ENCODE measurements around the gene NUDT6. TPM values are rescaled to one million over a fixed set of nuclear protein-coding genes. Genes with fewer than 3 reads are reported as not detected.

Gene NUDT6, protein sequence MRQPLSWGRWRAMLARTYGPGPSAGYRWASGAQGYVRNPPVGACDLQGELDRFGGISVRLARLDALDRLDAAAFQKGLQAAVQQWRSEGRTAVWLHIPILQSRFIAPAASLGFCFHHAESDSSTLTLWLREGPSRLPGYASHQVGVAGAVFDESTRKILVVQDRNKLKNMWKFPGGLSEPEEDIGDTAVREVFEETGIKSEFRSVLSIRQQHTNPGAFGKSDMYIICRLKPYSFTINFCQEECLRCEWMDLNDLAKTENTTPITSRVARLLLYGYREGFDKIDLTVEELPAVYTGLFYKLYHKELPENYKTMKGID
- 8.8 and 10.0 TPM in 2 replicates for total RNA-seq

DNA sequence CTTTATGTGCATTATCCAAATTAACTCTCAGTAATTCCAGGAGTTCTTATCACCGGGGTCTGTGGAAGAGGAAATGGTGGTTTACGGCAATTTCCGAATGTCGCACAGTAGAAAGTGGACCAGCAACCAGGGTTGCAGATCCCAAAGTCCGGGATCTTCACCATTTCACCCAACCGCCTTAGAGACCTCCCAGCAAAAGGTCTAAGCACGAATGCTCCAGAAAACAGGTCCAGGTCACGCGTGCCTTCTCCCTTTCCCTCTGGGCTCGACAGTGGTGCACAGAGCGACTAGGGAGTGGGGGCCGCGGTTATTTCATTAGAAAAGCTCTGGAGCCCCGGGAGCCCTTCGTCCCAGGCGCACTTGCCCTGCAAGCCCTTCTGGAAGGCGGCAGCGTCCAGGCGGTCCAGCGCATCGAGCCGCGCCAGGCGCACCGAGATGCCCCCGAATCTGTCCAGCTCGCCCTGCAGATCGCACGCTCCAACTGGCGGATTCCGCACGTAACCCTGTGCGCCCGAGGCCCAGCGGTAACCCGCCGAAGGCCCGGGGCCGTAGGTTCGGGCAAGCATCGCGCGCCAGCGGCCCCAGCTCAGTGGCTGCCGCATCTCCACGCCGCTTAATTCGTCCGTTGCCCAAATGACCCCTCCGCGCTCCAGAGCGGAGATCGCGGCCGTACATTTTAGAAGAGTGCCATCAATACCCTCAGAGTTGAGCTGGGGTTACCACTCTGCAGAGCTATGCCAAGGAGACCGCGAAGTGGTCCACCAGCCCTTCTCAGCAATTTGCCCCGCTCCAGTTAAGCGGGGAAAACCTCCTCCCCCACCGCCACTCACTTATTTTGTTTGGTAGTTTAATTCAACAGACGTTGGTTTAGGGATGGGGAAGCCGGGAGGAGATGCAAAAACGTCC, at the start of gene NUDT6:
TSS of gene NUDT6 (minus strand) at position 627 of the 906 bp plus-strand sequence. CDS start at position 602, 25 bp downstream.
- peak within 1 kb of the TSS; percentile 96 for H3K27ac Mint-ChIP-seq
- no peaks in the 10 kb centered on the region for H3K27me3 Mint-ChIP-seq
- H3K9me3 Mint-ChIP-seq: no peaks in the 10 kb centered on the region
- no peak within 1 kb of the TSS for H3K4me3 Mint-ChIP-seq
- intact Hi-C loops (cut with micrococcal nuclease): loop anchor here (2.0 to 10.0 kb wide), 6 partner anchors 211 to 1017 kb away; partner anchors contain the start of genes BLTP1 and SPRY1
- DNase-seq: peak; percentile 86
- H3K4me1 Mint-ChIP-seq: peaks cover 21% of the 10 kb centered on the region
- no peaks in the 10 kb centered on the region for H3K36me3 Mint-ChIP-seq (ENCODE audit: low read depth)

DNA sequence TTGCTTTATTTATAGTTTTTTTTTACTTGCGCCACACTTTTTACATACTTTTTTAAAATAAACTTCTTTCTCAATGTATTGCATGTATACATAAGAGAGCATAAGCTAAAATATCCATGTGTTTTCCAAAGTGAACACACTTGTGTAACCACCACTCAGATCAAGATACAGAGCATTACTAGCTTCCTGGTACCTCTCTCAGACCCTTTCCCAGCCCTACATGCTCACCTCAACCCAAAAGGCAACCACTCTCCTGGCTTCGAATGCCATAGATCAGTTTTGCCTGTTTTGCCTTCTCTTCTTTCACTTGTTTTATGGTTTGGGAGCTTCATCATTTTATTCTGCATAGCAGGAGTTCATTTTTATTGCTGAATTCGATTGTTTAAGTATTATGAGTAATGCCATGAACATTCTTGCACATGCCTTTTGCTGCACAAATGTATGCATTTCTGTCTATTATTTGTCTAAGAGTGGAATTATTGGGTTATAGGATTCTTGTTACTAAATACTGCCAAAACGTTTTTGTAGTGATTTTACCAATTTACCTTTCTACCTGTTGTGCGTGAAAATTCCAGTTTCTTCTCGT, 45.9 kb upstream of the NUDT6 start:
- peaks cover 10% of the 10 kb centered on the region for H3K36me3 Mint-ChIP-seq (ENCODE audit: low read depth)
- no peak overlapping the region for H3K4me3 Mint-ChIP-seq
- peaks cover 3% of the 10 kb centered on the region for H3K4me1 Mint-ChIP-seq
- H3K27me3 Mint-ChIP-seq: no peaks in the 10 kb centered on the region
- H3K27ac Mint-ChIP-seq: no peak overlapping the region
- intact Hi-C loops (cut with micrococcal nuclease): no loop called here
- DNase-seq: no peak
- peaks cover 2% of the 10 kb centered on the region for H3K9me3 Mint-ChIP-seq

DNA sequence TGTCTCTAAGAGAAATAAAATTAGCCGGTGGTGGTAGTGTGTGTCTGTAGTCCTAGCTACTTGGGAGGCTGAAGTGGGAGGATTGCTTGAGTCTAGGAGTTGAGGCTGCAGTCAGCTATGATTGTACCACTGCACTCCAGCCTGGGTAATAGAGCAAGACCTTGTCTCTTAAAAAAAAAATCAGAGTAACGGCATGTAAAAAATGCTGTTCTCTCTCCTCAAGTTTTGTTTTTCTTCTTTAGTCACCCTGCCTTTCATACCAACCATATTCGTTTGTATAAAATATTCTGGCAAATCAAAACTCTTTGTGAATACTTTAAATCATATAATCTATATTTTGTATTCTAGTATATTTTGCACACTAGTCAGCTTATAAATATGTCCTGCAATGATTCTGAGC, 44.8 kb upstream of the NUDT6 start:
- no peaks in the 10 kb centered on the region for H3K27me3 Mint-ChIP-seq
- no peak overlapping the region for H3K4me3 Mint-ChIP-seq
- peaks cover 7% of the 10 kb centered on the region for H3K9me3 Mint-ChIP-seq
- peaks cover 10% of the 10 kb centered on the region for H3K4me1 Mint-ChIP-seq
- intact Hi-C loops (cut with micrococcal nuclease): no loop called here
- H3K36me3 Mint-ChIP-seq (ENCODE audit: low read depth): peaks cover 16% of the 10 kb centered on the region
- DNase-seq: no peak
- H3K27ac Mint-ChIP-seq: no peak overlapping the region

DNA sequence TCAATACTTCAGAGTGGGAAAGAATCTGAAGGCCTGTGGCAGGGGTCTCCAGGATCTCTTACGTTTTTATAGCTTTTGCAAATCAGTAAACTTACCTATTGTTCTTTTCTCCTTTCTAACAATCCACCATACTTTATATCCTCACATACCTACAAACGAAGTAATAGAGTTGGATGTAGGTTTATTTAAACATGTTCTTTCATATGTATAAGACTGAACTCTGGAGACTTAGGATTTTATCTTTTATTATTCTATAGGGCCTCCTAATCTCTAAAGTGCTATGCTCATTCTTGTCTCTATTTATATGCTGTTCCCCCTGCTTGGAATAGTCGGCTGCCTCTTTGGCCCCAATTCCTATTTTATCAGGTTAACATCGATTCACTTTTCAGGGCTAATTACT, 43.8 kb upstream of the NUDT6 start:
- Mint-ChIP-seq H3K36me3 (ENCODE audit: low read depth) (peaks cover 14% of the 10 kb centered on the region), H3K27ac (no peak overlapping the region), H3K4me1 (peaks cover 10% of the 10 kb centered on the region), H3K9me3 (peaks cover 7% of the 10 kb centered on the region), H3K4me3 (no peak overlapping the region), H3K27me3 (no peaks in the 10 kb centered on the region)
- DNase-seq: no peak
- intact Hi-C loops (cut with micrococcal nuclease): no loop called here

DNA sequence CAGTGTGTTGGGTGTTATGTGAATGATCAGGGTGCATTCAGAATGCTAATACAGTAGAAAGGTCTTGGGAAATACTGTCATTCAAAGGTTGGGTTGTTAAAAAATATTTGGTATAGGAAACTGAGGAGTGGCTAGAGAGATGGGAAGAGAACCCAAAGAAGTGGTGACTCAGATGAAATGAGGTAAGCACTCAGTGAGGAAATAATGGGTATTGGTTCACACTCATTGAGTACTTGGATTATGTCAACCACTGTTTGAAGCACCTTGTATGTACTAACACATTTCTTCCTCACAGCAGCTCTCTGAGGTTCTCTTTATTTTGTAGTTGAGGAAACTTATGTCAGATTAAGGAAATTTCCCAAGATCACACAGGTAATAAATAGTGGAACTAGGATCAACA, 40.8 kb upstream of the NUDT6 start:
- Mint-ChIP-seq H3K27ac (no peak overlapping the region), H3K4me3 (no peak overlapping the region), H3K27me3 (no peaks in the 10 kb centered on the region), H3K36me3 (ENCODE audit: low read depth) (peaks cover 14% of the 10 kb centered on the region), H3K4me1 (peaks cover 12% of the 10 kb centered on the region), H3K9me3 (peaks cover 7% of the 10 kb centered on the region)
- intact Hi-C loops (cut with micrococcal nuclease): no loop called here
- no peak for DNase-seq

DNA sequence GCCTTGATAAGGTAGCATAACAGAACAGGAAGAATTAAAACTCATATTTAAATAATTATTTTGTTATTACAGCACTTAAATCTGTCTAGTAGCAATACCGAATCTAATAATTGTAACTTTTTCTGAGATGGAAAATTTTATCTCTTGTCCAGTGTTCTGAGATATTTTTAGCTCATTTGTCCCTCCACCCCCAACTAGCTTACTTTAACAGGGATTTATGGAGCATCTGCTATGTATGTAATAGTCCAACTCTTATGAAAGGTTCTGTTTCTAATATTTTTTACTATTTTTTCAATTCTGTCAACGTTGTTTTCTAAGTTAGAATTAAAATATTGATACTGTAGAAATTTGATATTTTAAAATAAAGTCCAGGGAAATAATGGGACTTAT, 38.2 kb upstream of the NUDT6 start:
- peaks cover 7% of the 10 kb centered on the region for H3K9me3 Mint-ChIP-seq
- H3K27me3 Mint-ChIP-seq: no peaks in the 10 kb centered on the region
- intact Hi-C loops (cut with micrococcal nuclease): no loop called here
- no peak overlapping the region for H3K27ac Mint-ChIP-seq
- peaks cover 12% of the 10 kb centered on the region for H3K4me1 Mint-ChIP-seq
- DNase-seq: no peak
- H3K4me3 Mint-ChIP-seq: no peak overlapping the region
- peaks cover 16% of the 10 kb centered on the region for H3K36me3 Mint-ChIP-seq (ENCODE audit: low read depth)

DNA sequence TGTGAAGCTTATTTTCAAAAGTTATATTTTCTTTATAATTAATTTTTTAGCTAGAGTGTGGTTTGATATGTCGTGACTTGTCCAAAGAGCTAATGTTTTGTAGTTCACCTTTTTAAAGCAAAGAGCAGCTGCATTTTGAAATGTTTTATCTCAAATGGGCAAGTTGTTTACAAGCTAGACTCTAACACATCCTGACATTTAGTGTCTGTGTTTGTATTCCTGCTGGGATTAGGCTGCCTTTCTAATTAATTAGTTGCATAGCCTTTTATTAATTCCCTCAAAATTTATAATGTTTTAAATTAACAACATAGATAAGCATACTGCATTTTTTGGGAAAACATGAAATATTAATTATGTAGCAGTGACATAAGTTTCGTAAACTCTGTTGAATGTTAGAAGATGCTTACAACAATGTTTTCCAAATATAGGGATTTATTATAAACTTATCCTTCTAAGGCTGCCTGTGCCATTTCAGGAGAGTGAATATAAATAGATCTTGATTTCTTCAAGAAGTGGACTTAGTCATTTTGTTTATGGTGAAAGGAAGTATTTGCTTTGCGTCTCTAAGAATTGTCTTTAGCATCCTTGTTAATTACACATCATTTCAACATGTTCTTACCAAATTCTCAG, 37.7 kb upstream of the NUDT6 start:
- Mint-ChIP-seq H3K27me3 (no peaks in the 10 kb centered on the region), H3K27ac (no peak overlapping the region), H3K36me3 (ENCODE audit: low read depth) (peaks cover 21% of the 10 kb centered on the region), H3K9me3 (peaks cover 7% of the 10 kb centered on the region), H3K4me3 (no peak overlapping the region), H3K4me1 (peaks cover 12% of the 10 kb centered on the region)
- intact Hi-C loops (cut with micrococcal nuclease): loop anchor here (5.0 kb wide), 1 partner anchor 1302 kb away; no protein-coding TSS in a partner anchor
- no peak for DNase-seq

DNA sequence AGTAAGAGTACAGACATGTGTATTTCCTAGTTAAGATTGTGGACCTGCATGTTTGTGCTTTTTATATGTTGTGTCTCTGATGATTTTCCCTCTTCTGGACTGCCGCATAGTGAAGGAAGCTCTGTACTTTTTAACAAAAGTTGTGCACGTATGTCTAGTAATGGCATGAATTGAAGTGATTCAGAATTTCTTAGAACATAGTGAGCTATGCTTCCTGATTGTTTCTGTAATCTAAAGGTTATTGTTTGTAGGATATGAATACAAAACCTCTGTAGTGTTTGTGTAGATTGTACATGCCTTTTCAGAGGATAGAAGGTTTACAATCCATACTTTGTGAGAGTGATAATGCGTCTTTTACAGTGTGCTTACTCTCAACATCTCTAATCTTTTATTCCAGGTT, 37.0 kb upstream of the NUDT6 start:
- Mint-ChIP-seq H3K9me3 (peaks cover 7% of the 10 kb centered on the region), H3K27ac (no peak overlapping the region), H3K27me3 (no peaks in the 10 kb centered on the region), H3K4me1 (peaks cover 12% of the 10 kb centered on the region), H3K36me3 (ENCODE audit: low read depth) (peaks cover 26% of the 10 kb centered on the region), H3K4me3 (no peak overlapping the region)
- DNase-seq: no peak
- intact Hi-C loops (cut with micrococcal nuclease): loop anchor here (5.0 kb wide), 1 partner anchor 1303 kb away; no protein-coding TSS in a partner anchor

DNA sequence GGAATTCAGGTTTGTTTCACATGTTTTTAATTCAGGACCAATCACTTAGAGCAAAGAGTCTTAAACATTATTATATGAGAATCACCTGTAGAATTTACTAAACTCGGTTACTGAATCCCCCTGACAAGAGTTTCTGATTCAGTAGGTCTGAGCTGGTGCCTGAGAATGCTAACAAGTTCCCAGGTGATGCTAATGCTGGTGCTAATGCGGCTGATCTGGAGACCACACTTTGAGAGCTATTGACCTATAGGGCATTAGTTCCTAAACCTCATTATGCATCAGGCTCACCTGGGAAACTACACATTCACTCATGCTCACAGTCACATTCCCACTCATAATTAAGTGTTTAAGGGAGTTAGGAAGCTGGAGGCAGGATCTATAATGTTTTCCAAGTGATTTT, 36.1 kb upstream of the NUDT6 start:
- no peak overlapping the region for H3K27ac Mint-ChIP-seq
- H3K36me3 Mint-ChIP-seq (ENCODE audit: low read depth): peaks cover 32% of the 10 kb centered on the region
- H3K4me3 Mint-ChIP-seq: no peak overlapping the region
- DNase-seq: no peak
- peaks cover 6% of the 10 kb centered on the region for H3K9me3 Mint-ChIP-seq
- peaks cover 11% of the 10 kb centered on the region for H3K4me1 Mint-ChIP-seq
- no peaks in the 10 kb centered on the region for H3K27me3 Mint-ChIP-seq
- intact Hi-C loops (cut with micrococcal nuclease): loop anchor here (5.0 kb wide), 1 partner anchor 1304 kb away; no protein-coding TSS in a partner anchor

DNA sequence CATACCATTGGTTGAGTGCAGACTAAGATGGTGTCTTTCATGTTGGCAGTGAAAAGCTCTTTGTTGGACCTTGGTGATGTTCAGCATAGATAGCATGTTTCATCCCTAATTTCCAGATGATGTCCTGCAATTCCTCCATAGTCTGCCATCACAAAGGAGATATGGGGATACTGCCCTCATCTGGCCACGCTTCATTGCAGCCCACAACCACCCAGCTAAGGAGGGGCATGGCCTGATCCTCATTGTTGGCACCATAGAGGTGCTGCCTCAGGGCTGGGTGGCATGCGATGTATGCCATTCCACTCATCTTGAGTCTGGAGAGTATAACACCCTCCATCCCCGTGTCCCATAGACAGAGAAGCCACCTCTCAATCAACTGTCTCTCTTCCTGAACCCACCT, 31.5 kb upstream of the NUDT6 start:
- no peak overlapping the region for H3K4me3 Mint-ChIP-seq
- H3K9me3 Mint-ChIP-seq: no peaks in the 10 kb centered on the region
- intact Hi-C loops (cut with micrococcal nuclease): no loop called here
- no peak overlapping the region for H3K27ac Mint-ChIP-seq
- no peak for DNase-seq
- no peaks in the 10 kb centered on the region for H3K4me1 Mint-ChIP-seq
- peaks cover 58% of the 10 kb centered on the region for H3K36me3 Mint-ChIP-seq (ENCODE audit: low read depth)
- no peaks in the 10 kb centered on the region for H3K27me3 Mint-ChIP-seq

DNA sequence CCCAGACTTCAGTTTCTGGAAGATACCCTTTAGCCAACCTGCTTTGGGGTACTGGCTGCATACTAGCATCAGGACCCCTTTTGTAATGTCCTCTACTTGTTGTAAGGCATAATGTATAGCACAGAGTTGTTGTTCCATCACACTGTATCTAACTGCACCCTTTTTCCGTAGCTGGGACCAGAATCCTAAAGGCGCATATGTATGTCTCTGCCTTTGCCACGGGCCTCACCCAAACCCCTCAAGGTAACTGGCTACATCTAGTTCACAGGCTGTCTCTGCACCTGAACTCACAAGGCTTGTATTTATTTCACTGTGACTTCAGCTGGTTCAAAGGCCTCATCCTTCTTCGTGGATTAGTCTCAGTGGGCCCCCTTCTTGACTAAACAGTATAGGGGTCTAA, 29.6 kb upstream of the NUDT6 start:
- Mint-ChIP-seq H3K36me3 (ENCODE audit: low read depth) (peaks cover 59% of the 10 kb centered on the region), H3K4me1 (no peaks in the 10 kb centered on the region), H3K27me3 (no peaks in the 10 kb centered on the region), H3K4me3 (no peak overlapping the region), H3K9me3 (no peaks in the 10 kb centered on the region), H3K27ac (no peak overlapping the region)
- DNase-seq: no peak
- intact Hi-C loops (cut with micrococcal nuclease): no loop called here

DNA sequence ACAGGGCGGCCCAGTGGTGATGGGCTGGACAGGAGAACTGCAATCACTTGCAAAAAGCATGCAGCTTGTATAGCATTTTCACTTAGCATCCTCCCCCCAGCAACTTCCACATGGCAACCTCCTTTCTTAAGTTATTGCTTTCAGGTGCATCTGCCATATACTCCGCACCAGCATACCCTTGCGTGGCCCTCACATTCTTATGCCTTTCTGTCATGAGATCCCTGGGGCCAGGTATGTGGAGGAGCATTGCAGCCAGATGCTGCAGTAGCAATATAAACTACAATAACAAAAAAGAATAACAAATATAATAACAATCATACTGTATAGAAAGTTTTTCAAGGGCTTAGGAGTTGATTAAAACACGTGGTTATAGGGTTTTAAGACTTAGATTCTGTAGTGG, 26.3 kb upstream of the NUDT6 start:
- H3K4me1 Mint-ChIP-seq: peaks cover 1% of the 10 kb centered on the region
- no peak for DNase-seq
- H3K36me3 Mint-ChIP-seq (ENCODE audit: low read depth): peaks cover 57% of the 10 kb centered on the region
- no peaks in the 10 kb centered on the region for H3K9me3 Mint-ChIP-seq
- intact Hi-C loops (cut with micrococcal nuclease): no loop called here
- H3K27me3 Mint-ChIP-seq: no peaks in the 10 kb centered on the region
- no peak overlapping the region for H3K4me3 Mint-ChIP-seq
- H3K27ac Mint-ChIP-seq: no peak overlapping the region

DNA sequence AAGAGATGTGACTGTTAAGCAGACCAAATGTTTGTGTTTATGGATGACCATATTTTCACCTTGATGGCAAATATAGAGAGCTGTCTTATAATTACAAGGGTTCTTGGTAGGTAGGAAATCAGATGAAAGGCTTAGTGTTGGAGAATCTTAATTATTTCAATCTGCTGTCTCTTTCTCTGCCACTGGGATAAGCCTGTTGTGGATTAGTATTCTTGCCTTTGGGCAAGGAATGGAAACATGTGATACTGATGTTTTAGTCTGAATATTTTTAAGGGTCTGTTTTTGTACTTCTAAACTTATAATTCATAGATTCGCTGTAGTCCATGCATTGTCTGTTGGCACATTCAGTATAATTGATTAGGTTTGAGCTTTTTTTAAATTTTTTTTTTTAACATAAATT, 23.7 kb upstream of the NUDT6 start:
- peaks cover 4% of the 10 kb centered on the region for H3K4me1 Mint-ChIP-seq
- no peak overlapping the region for H3K4me3 Mint-ChIP-seq
- peaks cover 44% of the 10 kb centered on the region for H3K36me3 Mint-ChIP-seq (ENCODE audit: low read depth)
- intact Hi-C loops (cut with micrococcal nuclease): no loop called here
- no peak overlapping the region for H3K27ac Mint-ChIP-seq
- H3K27me3 Mint-ChIP-seq: no peaks in the 10 kb centered on the region
- peaks cover 4% of the 10 kb centered on the region for H3K9me3 Mint-ChIP-seq
- no peak for DNase-seq

Measured in activated CD4-positive, alpha-beta T cell treated with anti-CD3 and anti-CD28 coated beads, Interleukin-2, amount 10 ng/mL, durations not matched to agents 24 days and 14 days (primary cell).